Stimulated activated CD4-positive, alpha-beta T cell treated with anti-CD3 and anti-CD28 coated beads, TNF-alpha, amount 100 ng/mL, for 48 hours (primary cell): ENCODE results near the gene FCN1.

Experiments used
- DNase-seq, 3 donors: peaks; one replicate each; pipeline ENCODE4 v3.0.0-alpha.2; 2020; ENCODE audit warnings: low read depth in 3 of 3

Gene FCN1

DNA sequence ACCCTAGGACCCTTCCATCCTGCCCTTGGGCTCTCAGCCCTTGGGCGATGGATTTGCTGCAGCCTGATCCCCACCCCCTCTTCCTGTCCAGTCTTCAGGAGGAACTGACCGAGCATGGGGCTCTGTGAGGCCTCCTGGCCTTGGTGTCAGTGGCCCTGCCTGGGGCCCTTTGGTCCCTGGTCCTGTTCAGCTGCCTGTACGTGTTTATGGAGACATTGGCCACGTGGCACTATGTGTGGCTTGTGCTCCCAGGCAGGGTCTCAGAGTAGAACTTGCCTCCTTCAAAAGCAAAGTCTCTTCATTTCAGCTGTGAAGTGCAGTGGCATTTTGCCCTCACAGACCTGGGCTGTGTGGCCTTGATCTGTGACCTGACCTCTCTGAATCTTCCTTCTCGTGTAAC lies 26.0 kb downstream of the FCN1 start:
- DNase-seq: no peak

DNA sequence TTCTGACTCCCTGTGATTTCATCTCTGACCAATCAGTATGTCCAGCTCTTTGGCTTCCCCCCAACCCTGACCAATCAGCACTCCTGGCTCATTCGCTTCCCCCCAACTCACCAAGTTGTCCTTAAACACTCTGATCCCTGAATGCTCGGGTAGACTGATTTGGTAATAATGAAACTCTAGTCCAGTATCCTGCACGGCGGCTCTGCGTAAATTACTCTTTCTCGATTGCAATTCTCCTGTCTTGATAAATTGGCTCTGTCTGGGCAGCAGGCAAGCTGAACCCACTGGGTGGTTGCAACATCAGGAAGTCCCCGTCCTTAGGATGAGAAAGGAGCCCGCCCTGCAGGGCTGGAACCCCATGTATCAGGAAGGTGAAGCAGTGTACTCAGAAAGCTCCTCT lies 26.7 kb downstream of the FCN1 start:
- DNase-seq: no peak

DNA sequence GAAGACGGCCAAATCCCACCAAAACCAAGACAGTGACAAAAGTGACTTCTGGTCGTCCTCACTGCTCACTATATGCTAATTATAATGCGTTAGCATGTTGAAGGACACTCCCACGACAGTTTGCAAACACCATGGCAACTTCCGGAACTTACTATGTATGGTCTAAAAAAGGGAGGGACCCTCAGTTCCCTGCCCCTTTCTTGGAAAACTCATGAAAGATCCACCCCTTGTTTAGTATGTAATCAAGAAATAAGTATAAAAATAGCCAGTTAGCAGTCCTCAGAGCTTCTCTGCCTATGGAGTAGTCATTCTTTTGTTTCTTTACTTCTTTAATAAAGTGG lies 27.6 kb downstream of the FCN1 start:
- no peak for DNase-seq

DNA sequence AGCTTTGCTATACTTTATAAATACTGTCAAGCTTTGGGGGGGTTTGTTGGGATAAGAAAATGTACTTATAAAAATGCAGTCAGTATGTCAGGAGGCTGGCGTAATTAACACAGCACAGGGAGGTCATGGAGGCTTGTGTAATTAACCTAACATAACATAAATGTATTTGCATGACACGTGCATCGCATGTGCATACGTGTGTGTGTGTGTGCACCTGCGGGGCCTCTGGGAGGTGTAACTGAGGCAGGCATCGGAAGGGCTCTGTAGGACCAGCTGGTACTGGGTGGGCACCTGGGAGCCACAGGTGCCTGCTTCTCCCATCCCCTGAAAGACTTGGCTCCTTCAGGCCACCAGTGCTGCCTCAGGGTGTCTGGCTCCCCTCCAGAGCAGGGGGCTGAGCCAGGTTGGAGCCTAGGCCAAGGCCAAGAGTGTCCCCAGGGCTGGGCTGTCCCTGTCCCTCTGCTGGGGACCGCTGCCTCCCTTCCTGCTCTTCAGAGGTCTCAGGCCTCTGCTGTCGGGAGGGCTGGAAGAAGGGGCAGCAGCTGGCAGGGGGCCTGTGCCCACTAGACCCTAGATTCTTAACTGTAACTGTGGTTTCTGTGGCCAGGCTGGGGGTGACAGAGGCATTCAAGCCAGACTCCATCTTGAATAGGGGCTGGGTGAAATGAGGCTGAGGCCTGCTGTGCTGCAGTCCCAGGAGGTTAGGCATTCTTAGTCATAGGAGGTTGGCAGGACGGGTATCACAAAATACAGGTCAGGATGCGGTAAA lies 28.1 kb downstream of the FCN1 start:
- no peak for DNase-seq

DNA sequence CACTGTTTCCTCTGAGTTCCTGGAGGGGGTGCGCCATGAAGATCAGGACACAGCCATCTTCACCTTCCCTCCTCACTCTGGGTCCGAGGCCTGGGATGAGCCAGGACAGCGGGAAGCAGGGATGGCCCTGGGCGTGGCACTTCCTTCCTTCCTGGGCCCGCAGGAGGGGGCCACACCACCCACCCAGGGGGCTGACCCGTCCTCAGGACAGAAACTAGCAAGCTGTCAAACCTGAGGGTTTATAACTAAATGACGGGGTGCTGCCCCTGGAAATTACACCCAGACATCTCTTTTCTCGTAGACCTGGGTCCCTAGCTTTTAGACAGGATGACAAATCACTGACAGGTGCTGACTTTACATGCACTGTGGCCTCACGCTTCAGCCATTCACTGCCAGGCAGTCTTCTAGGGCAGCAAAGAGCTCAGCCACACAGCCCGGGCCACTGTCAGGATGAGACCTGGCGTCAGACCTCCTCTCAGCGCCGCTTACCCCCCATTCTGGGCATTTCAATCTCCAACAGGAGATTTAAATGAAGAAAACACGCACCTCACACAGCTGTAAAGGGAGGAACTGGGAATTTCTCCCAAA lies 29.0 kb downstream of the FCN1 start:
- DNase-seq: no peak

DNA sequence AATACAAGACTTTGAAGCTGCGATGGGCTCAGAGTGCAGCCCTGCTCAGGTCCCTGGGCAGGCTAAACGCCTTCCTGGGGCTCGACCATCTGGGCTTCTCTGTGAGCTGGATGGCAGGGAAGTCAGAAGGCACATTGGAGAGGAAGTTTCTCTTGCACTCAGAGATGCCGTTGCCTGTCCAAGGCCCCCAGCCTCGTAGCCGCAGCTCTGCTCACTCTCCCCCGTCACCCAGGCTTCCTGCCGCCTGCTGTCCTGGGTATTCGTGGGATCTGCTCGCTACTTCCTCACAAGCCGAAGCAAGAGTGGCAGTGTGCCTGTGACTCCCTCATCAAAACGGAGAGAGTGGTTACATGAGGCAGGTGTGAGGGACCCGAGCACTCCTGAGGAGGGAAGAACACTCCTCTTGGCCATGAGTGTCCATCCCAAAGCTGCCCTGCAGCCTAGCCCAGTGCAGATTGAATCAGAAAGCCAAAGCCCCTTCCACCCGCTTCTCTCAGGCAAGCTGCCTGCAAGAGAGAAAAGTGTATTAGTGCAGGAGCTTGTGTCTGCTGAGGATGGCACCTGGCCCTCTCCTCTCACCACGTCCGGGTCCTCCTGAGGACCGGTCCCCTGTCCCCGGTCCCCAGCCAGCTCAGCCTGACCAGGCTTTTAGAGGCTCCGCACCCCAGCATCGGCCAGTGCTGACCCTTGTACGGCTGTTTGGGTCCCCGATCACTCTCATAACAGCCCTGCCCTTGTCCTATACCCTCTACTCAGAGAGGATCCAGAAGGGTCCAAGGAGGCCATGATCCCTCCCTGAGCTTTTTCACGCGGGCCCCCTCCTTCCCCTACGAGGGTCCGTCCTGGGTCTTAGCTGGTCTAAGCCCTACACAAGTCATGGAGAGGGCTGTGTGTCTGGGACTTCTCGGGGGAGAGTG lies 29.8 kb downstream of the FCN1 start:
- DNase-seq: no peak

DNA sequence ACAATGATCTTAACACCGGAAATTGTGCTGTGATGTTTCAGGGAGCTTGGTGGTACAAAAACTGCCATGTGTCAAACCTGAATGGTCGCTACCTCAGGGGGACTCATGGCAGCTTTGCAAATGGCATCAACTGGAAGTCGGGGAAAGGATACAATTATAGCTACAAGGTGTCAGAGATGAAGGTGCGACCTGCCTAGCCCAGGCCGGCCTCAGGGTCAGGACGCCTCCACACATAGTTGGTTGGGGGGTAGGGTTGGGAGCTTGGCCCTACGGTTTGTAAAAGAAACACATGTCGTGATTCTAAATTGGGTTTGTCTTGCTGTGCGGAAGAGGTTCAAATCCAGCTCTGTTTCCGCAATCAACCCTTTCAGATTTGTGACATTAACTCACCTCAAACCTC lies 30.5 kb downstream of the FCN1 start:
- no peak for DNase-seq

DNA sequence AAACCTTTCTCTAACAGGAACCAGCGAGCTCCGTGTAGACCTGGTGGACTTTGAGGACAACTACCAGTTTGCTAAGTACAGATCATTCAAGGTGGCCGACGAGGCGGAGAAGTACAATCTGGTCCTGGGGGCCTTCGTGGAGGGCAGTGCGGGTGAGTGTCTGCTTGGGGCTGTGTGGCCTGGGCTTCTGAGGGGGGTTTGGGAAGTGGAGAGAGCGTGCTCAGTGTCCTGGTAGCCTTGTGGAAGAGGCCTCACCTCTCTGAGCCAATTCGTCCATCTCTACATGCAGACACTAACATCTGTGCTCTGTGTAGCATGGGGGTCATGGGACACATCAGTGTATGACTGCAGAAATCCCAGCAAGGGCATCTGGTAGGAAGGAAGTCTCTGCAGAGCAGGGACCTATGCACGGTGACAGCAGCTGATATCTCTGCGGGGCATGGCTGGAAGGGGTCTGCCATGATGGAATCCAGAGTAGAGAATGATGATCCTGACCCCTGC lies 31.2 kb downstream of the FCN1 start:
- DNase-seq: no peak

DNA sequence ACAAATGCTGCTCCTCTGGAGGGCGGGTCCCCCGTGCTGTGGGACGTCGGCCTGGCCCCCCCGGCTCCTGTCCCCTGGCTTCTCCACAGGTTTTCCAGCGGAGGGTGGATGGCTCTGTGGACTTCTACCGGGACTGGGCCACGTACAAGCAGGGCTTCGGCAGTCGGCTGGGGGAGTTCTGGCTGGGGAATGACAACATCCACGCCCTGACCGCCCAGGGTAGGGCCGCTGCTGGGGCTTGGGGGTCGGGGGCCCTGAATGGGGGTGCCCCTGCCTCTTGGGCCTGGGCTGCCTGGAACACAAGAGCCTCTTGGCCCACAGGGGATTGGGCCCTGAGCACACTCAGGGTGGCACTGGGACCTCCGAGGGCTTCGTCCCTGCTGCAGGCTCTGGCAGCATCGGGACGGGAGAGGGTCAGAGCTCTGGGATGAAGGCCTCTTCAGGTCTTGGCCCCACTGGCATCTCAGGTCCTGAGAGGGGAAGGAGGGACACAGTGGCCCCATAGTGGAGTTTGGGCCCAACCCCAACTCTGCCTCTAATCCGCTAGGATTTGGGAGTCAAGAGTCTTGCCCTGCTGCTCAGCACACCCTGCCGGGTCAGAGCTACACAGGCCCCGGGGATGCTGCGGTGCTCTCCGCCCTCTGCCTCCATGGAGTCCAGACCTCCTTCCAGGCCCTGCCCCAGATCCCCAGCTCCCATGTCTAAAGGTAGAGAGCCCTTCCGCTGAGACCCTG lies 31.9 kb downstream of the FCN1 start:
- DNase-seq: no peak

DNA sequence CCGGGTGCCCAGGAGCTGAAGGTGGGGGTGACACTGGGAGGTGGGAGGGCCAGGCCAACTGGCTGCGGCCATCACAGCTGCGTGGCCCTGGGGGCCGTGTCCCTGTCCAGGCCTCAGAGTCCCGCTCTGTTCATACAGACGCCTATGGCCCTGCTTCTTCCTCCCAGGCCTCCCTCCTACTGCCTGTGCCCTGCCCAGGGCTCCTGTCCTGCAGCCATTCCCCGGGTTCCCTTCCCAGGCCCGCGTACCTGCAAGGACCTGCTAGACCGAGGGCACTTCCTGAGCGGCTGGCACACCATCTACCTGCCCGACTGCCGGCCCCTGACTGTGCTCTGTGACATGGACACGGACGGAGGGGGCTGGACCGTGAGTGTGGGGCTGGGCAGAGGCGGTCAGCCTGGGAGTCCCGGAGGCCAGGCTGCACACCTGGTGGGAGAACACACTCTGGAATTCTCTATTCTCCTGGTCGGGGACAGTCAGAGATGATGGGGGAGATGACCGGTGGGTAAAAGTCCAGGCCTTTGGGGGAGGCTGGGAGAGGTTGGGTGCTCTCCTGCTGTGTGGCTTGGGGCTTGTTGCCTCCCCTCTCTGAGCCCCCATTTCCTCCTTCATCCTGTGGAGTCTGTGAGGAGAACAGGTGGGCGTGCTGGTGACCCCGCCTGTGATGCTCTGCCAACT lies 32.6 kb downstream of the FCN1 start:
- no peak for DNase-seq

DNA sequence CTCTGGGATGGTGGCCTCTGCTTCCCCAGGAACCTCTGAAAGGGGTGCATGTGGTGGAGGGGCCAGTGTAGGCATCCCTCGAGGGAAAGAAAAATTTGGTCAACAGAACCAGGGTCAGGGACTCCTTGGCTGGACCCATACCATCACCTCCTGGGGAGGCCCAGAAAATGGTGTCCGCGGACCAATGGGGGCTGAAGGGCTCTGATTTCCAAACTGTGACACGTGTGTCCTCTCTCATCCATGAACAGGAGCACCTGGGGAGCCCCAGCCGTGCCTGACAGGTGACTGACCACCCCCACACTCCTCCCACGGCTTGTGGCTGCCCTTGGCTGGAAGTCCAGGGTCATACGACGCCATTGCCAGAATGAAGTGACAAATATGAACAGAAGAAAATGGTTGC lies 33.2 kb downstream of the FCN1 start:
- DNase-seq: no peak

DNA sequence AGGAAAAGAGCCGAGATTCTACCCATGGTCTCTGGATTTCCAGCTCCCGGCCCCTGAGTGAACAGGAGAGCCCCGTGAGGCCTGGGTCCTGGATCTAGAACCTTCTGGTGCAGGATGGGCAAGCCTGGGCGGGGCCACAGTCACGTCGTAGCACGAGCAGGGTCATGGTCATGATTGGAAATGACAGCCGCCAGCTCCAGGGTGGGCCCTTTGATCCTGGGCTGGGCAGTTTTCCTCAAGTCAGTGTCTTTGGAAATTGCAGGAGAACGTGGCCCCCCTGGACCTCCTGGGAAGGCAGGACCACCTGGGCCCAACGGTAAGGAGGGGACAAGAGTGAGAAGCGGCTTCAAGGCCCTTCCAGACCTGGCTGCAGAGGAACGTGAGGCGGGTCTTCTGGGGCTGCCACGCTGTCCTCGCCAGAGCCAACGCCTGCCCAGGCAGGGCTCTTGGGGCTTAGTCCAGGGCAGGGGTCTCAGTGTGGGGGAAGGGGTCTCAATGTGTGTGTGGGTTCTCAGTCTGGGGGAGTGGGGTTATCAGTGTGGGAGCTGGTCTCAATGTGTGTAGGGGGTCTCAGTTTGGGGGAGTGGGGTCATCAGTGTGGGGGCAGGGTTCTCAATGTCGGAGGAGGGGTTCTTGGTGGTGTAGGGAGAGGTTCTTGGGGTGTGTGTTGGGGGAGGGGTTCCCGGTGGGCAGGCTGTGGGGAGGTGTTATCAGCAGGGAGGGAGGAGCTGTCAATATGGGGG lies 34.5 kb downstream of the FCN1 start:
- DNase-seq: no peak

DNA sequence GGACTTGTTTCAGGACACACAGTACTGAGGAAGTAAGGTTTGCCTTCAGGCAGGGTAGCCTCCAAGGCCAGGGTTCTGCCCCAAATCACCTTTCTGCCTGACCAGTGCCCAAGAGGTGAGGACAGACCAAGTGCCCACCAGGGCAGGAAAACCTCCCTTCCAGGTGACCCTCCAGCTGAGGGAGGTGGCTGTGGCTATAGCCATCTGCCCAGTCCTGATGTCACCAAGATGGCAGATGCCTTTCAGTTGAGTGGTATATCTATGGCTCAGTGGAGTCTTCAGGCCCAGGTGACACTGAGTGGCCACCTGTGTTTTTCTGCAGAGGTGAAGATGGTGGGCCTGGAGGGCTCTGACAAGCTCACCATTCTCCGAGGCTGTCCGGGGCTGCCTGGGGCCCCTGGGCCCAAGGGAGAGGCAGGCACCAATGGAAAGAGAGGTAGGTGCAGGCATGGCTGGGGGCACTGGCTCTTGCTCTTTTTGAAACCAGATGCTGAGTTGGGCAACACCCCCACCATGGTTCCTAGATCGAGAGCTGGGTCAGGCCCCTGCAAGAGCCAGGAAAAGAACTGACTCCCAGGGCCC lies 35.4 kb downstream of the FCN1 start:
- DNase-seq: no peak

DNA sequence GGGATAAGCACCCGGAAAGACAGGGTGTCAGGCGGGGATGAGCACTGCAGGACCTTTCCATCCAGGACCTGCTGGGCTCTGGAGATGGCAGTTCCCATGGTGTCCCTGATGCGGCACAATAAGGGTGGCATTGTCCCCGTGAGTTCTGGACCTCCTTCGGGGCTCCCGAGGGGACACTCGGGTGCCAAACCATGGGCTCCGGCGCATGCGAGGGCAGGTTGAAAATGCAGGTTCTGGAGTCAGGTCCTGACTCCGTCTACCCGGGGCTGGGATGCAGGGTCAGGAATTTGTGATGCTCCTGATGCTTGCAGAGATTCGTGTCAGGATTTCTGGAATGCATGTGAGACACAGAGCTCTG lies 36.4 kb downstream of the FCN1 start:
- no peak for DNase-seq

DNA sequence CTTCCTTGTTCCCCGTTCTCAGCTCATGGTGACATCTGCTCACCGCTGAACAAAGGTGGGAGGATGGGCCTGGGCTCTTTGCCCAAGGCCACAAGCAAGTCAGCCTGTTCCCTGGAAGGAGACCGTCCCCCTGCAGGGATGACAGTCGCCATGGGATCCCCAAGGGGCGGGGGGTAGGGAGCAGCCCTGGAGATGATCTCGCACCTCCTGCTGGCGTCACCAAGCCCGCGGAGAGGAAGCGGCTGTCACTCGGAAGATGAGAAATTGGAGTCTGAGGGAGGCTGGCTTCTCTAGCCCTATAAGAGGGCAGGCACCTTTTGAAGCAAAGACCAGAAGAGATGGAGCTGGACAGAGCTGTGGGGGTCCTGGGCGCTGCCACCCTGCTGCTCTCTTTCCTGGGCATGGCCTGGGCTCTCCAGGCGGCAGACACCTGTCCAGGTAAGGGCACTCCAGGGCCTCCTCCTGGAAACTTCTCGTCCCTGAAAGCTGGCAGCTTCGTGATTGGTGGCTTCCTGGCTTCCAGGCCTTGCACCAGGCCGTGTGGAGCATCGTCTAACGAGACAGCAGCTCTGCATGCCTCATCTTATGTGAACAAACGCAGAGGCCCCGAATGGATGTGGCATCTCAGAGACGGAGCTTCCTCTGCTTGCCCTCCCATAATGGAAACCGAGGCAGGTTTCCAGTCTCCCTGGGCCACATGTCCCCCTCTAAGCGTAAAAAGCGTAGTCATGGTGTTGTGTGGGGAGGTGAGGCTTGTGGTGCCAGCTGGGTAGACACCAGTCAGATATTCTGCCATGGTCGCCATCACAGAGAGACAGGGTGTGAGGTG lies 37.0 kb downstream of the FCN1 start, which contains the start of gene FCN2:
Gene FCN2 (plus strand): TSS at position 327 of the 829 bp plus-strand sequence. CDS start 12 bp downstream, at position 339.
- DNase-seq: no peak

DNA sequence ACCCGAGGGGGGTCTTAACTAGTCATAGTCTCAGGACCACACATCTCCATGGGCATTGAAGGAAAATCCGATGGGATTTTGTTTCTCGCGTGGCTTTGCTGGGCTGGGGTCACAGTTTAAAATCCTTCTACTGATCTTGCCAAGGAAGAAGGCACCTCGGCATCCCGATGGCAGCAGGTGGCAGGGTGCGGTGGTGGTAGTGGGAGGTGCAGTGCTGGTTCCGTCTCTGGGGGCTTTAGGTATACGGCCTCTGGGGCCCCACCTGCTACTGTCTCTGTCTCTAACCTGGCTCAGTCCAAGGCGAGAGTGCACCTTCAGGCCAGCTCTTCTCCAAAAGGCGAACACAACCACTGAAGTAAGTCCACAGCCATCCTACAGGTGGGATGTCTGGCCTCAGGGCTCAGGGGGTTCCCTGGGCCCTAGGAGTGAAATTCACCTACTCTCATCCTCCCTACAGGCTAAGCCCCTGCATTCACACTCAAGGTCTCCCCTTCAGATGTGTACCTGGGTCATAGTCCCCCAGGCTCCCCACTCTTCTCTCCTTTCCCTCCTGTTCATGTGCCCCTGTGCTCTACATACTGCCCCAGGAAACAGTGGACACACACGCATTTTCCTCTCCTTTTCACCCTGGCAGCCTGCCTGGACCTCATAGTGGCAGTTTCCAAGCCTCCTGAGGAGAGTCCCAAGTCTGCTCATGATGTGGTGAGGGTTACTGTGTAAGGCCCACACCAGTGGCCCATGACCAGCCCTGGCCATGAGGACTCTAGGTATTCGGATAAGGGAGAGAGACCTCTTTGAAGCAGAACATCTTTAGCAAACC lies 37.8 kb downstream of the FCN1 start:
- DNase-seq: no peak

DNA sequence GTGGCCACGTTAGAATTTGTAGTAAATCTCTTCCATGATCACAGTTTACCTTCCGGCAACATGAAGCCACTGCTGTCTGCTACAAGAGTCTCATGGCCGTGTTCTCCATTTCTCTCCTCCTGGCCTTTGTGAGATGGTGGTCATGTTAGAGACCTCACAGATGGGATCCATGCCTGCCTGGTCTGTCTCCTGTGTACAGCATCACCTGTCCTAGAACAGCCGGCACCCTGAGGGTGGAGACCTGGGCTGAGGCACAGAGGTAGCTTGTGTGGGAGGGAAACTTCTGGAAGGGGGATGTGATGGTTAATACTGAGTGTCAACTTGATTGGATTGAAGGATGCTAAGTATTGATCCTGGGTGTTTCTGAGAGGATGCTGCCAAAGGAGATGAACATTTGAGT lies 40.2 kb downstream of the FCN1 start:
- no peak for DNase-seq

DNA sequence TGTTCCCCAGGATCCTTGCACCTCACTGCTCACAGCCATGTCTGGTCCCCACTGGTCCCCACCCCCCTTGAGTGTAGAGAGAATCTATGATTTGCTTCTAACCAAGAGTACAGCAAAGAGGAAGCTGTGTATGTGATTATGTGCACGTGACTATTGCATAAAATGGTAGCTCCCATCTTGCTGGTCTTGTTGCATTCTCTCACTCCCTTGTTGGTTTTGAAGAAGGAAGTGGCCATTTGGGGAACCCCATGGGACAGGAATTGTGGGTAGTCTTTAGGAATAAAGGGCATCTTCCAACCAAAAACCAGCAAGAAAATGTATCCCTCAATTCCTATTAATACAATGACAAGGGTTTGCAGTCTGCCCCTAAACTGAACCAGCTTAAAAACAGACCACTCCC lies 42.3 kb downstream of the FCN1 start:
- DNase-seq: no peak
